ENCODE measurements around the gene MRPS27.

Gene MRPS27

DNA sequence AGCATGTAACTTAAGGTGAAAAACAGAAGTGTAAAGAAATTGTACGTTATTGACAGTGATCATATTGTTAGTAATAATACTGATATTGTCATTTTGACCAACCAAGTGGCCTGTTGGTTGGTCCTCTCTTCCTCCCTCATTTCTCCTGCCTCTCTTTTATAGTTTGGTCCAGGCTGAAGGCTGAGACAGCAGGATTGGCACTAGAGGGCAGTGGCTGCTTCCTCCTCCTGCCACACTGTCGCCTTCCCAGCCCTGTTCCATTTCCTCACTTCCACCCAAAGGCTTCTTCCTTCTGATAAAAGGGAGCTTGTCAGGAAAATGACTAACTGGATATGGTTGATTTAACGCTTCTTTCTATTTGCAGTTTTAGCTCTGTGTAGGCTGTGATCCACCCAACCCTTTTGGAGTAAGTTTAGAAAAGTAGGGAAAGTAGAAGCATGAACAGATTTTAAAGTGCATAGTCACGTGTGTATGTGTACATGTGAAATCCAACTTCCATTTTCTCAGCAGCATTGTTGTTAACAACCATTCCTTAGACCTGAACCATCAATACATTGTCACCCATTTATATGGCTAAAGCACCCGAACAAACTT is 35.8 kb upstream of the MRPS27 start:
- TF ChIP-seq TCF12 (IDR thresholded peaks at IDR 0.05; ENCODE audit: low read depth): no peak
- no peak for TF ChIP-seq FOXM1 (IDR thresholded peaks at IDR 0.05; ENCODE audit: borderline replicate concordance, low read depth)
- TF ChIP-seq EGR1 (IDR thresholded peaks at IDR 0.05): no peak
- TF ChIP-seq ZBTB7A (IDR thresholded peaks at IDR 0.05; ENCODE audit: low read depth): no peak
- TF ChIP-seq CREB1 (IDR thresholded peaks at IDR 0.05; ENCODE audit: low read depth): no peak
- no peak for TF ChIP-seq YY1 (IDR thresholded peaks at IDR 0.05; ENCODE audit: low read depth)
- peak; percentile 51; the same call in 1 of the 2 replicates for TF ChIP-seq RAD21 (IDR thresholded peaks at IDR 0.05; ENCODE audit: low read depth)
- TF ChIP-seq NFIC (IDR thresholded peaks at IDR 0.05): no peak

DNA sequence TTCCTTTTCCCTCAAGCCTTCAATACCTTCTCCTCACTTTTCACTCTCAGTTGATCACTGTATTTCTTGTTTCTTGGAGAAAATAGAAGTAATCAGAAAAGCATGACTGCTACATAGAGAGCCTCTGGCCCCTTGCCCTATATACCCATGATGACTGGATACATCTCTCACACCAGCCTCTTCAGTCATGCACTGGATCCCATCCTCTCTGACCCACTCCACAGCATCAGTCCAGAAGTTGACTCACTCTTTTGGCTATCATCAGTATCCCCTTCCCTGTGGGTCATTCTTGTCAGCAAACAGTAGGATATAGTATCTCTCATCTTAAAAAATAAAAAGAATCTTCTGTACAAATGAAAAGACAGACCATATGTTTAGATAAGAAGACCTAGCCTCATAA is 33.0 kb upstream of the MRPS27 start:
- TF ChIP-seq, protein P1, sequence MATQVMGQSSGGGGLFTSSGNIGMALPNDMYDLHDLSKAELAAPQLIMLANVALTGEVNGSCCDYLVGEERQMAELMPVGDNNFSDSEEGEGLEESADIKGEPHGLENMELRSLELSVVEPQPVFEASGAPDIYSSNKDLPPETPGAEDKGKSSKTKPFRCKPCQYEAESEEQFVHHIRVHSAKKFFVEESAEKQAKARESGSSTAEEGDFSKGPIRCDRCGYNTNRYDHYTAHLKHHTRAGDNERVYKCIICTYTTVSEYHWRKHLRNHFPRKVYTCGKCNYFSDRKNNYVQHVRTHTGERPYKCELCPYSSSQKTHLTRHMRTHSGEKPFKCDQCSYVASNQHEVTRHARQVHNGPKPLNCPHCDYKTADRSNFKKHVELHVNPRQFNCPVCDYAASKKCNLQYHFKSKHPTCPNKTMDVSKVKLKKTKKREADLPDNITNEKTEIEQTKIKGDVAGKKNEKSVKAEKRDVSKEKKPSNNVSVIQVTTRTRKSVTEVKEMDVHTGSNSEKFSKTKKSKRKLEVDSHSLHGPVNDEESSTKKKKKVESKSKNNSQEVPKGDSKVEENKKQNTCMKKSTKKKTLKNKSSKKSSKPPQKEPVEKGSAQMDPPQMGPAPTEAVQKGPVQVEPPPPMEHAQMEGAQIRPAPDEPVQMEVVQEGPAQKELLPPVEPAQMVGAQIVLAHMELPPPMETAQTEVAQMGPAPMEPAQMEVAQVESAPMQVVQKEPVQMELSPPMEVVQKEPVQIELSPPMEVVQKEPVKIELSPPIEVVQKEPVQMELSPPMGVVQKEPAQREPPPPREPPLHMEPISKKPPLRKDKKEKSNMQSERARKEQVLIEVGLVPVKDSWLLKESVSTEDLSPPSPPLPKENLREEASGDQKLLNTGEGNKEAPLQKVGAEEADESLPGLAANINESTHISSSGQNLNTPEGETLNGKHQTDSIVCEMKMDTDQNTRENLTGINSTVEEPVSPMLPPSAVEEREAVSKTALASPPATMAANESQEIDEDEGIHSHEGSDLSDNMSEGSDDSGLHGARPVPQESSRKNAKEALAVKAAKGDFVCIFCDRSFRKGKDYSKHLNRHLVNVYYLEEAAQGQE (IDR thresholded peaks at IDR 0.05; ENCODE audit: low read depth): no peak
- TF ChIP-seq NFIC (IDR thresholded peaks at IDR 0.05) (no peak), FOXM1 (IDR thresholded peaks at IDR 0.05; ENCODE audit: borderline replicate concordance, low read depth) (no peak), EP300 (IDR thresholded peaks at IDR 0.05; ENCODE audit: borderline replicate concordance) (no peak)

DNA sequence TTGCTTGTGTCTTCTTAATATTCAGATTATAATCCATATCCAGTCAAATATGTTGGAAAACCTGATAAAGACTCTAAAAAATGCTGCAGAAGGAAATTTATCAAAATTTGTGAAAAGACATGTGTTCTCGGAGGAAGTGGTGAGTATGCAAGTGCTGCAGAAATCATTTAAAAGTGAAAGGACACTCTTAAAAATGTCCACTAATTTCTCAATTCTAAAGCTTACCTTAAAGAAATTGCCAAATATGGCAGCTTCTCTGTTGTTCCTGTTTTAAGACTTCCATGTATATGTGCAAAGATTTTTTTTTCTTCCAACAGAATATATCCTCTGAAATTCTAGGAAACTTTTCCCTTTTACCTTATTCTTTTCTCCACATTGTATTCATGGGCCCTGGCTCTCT is 32.6 kb upstream of the MRPS27 start:
- no peak for TF ChIP-seq EGR1 (IDR thresholded peaks at IDR 0.05)
- TF ChIP-seq TCF12 (IDR thresholded peaks at IDR 0.05; ENCODE audit: low read depth): no peak
- no peak for TF ChIP-seq ZBTB7A (IDR thresholded peaks at IDR 0.05; ENCODE audit: low read depth)
- TF ChIP-seq MAX (IDR thresholded peaks at IDR 0.05): no peak
- no peak for TF ChIP-seq EP300 (IDR thresholded peaks at IDR 0.05; ENCODE audit: borderline replicate concordance)
- TF ChIP-seq TEAD4 (IDR thresholded peaks at IDR 0.05): no peak
- TF ChIP-seq CEBPB (IDR thresholded peaks at IDR 0.05): no peak
- no peak for TF ChIP-seq NFIC (IDR thresholded peaks at IDR 0.05)
- TF ChIP-seq TAF1 (IDR thresholded peaks at IDR 0.05; ENCODE audit: low read depth): no peak
- no peak for TF ChIP-seq USF1 (IDR thresholded peaks at IDR 0.05)

GRCh38 chr5:72351376-72351775 is 31.3 kb upstream of the MRPS27 start:
- TF ChIP-seq MAX (IDR thresholded peaks at IDR 0.05) (no peak), CEBPB (IDR thresholded peaks at IDR 0.05) (no peak), ZBTB7A (IDR thresholded peaks at IDR 0.05; ENCODE audit: low read depth) (no peak), YY1 (IDR thresholded peaks at IDR 0.05; ENCODE audit: low read depth) (no peak), RAD21 (IDR thresholded peaks at IDR 0.05; ENCODE audit: low read depth) (no peak), CREB1 (IDR thresholded peaks at IDR 0.05; ENCODE audit: low read depth) (no peak), TEAD4 (IDR thresholded peaks at IDR 0.05) (no peak), FOXM1 (IDR thresholded peaks at IDR 0.05; ENCODE audit: borderline replicate concordance, low read depth) (no peak), NFIC (IDR thresholded peaks at IDR 0.05) (no peak)
- TF ChIP-seq, protein P1 (IDR thresholded peaks at IDR 0.05; ENCODE audit: low read depth): no peak

DNA sequence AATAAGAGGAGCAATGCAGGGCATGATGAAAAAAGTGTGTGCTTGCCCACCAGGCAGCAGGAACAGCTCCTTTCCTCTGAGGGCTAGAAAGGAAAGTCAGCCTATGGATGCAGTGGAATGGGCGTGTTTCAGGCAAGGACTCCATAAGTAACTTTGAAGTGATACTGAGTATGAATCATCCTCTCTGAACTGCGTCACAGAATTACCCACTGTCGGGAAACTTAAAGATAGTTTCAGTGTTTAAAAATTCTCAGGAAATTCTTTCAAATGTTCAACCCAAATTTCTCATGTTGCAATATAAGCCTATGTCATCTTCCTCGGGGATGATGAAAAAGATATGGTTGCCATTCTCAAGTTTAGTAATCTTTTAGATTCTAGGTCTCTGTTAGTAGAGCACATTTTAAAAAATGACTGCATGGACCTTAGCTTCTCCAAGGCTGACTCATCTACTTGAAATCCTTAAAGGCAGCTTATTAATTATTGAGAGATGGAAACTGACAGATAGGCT is 27.8 kb upstream of the MRPS27 start:
- TF ChIP-seq NFIC (IDR thresholded peaks at IDR 0.05): no peak
- TF ChIP-seq CEBPB (IDR thresholded peaks at IDR 0.05): no peak
- no peak for TF ChIP-seq USF1 (IDR thresholded peaks at IDR 0.05)
- no peak for TF ChIP-seq MAX (IDR thresholded peaks at IDR 0.05)
- TF ChIP-seq FOXM1 (IDR thresholded peaks at IDR 0.05; ENCODE audit: borderline replicate concordance, low read depth): no peak
- no peak for TF ChIP-seq EP300 (IDR thresholded peaks at IDR 0.05; ENCODE audit: borderline replicate concordance)
- no peak for TF ChIP-seq RAD21 (IDR thresholded peaks at IDR 0.05; ENCODE audit: low read depth)
- TF ChIP-seq YY1 (IDR thresholded peaks at IDR 0.05; ENCODE audit: low read depth): no peak
- no peak for TF ChIP-seq EGR1 (IDR thresholded peaks at IDR 0.05)
- TF ChIP-seq TAF1 (IDR thresholded peaks at IDR 0.05; ENCODE audit: low read depth): no peak
- no peak for TF ChIP-seq TEAD4 (IDR thresholded peaks at IDR 0.05)
- TF ChIP-seq ZBTB7A (IDR thresholded peaks at IDR 0.05; ENCODE audit: low read depth): no peak
- TF ChIP-seq TCF12 (IDR thresholded peaks at IDR 0.05; ENCODE audit: low read depth): no peak
- TF ChIP-seq CREB1 (IDR thresholded peaks at IDR 0.05; ENCODE audit: low read depth): no peak
- TF ChIP-seq, protein P1 (IDR thresholded peaks at IDR 0.05; ENCODE audit: low read depth): no peak

Data from Ishikawa (cell line).